Measurements from ENCODE around the gene FBH1.
"Not testable (repeated sequence)": the region's sequence is repeated elsewhere in the genome, so short reads cannot be mapped to it uniquely, and the experiment has no call there.

FBH1 gene

DNA sequence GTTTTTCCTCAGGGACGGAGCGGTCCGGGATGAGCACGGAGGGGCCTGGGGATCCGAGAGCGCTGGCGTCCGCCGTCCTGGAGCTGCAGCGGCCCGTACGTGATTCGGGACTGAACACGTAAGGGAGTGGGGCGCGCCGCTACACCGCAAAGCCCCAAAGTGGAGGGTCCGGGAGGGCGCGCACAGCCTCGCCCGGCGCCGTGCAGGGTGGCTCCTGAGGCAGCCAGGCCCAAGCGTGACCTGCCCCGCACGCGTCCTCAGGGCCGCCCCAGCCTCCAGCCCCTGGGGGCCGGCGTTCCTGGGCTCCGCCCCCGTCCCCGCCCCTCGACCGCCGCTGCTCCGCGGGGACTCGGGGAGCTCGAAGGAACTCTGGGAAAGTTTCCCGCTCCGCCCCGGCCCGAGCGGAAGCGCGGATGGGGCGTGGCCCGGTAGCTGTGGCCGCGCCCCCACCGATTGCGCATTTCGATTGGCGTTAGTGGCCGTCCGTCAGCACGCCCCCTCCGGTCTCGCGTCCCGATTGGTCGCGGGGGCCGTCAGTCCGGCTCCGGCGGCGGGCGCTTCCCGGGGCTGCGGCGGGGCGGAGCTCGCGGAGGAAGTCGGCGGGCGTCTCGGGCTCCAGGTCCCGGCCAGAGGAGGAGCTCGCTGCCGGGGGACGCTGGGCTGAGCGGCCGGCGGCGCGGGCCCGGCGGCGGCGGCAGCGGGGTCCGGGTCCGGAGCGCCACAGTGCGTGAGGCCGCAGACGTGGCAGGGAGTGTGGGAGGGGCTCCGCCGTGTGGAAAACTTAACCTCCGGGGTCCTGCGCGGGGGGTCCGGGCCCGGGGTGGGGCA, at the start of gene FBH1, which contains the start of gene ANKRD16:
FBH1 (plus strand) TSS at position 620 of the 828 bp plus-strand sequence; CDS start at position 723, 103 bp downstream.
ANKRD16 (minus strand) TSS at position 270 of the 828 bp plus-strand sequence. CDS start 539 bp downstream, outside the sequence.
- POLR2A ChIA-PET, result interaction anchor here (0.6 to 1.3 kb wide), 13 partner anchors 14 to 172 kb away, joined by 3 to 10 read pairs (median 3); no protein-coding TSS in a partner anchor
- peak; percentile 98 for DNase-seq (ENCODE audit: extremely low spot score)
- CTCF ChIA-PET, result interaction anchor here (0.6 to 2.4 kb wide), 16 partner anchors 9 to 262 kb away, joined by 3 to 12 read pairs (median 3); no protein-coding TSS in a partner anchor

DNA sequence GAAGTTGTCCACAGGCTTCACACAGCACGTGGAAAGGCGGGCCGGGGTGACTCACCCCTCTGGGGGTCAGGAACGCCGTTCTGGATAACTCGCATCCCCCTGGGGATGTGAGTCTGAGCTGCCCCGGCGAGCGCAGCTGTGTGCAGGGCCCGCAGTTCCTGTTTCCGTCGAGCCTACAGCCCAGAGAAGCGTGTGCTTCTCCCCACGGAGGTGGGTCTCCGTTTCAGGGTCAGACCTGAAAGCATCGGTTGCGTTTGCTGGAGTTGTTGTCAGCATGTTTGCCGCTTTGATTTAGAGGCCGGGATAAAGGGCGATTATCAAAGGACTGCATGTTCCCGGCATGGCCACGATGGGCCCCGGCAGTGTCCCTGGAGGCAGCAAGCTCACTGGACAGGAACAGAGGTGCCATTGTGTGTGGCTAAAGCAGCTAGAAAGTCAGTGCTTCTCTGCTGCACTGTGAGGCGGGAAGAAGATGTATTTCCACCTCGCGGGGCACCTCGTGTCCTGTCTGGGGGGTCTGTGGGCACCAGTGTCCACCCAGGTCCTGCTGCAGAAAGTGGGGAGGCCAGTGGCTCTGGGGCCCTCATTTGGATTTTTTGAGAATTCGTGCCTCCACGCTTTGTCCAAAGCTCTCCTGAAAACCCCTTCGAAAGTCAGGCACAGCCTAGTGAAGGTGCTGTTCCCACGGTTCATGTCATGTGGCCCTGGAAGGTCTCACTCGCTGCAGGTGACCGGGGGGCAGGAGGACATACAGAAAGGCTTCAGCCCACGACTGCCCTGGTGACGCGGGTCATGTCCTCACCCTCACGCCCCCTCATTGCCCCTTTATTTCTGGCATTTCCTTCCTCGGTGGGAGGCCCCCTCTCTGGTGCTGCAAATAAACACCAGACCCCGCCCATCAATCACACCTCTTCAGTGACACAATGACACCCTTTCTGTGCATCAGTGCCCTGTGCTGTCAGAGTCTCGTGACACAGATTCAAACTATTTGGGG, 49.4 kb upstream of the FBH1 start:
- POLR2A ChIA-PET, result interaction anchor here (1.1 to 1.6 kb wide), 3 partner anchors 12 to 27 kb away, joined by 9 to 12 read pairs (median 9); partner anchors contain the start of gene GDI2
- CTCF ChIA-PET, result interaction anchor here (0.8 to 4.5 kb wide), 8 partner anchors 10 to 246 kb away, joined by 3 to 19 read pairs (median 4); no protein-coding TSS in a partner anchor
- TF ChIP-seq, protein P1, sequence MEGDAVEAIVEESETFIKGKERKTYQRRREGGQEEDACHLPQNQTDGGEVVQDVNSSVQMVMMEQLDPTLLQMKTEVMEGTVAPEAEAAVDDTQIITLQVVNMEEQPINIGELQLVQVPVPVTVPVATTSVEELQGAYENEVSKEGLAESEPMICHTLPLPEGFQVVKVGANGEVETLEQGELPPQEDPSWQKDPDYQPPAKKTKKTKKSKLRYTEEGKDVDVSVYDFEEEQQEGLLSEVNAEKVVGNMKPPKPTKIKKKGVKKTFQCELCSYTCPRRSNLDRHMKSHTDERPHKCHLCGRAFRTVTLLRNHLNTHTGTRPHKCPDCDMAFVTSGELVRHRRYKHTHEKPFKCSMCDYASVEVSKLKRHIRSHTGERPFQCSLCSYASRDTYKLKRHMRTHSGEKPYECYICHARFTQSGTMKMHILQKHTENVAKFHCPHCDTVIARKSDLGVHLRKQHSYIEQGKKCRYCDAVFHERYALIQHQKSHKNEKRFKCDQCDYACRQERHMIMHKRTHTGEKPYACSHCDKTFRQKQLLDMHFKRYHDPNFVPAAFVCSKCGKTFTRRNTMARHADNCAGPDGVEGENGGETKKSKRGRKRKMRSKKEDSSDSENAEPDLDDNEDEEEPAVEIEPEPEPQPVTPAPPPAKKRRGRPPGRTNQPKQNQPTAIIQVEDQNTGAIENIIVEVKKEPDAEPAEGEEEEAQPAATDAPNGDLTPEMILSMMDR (IDR thresholded peaks at IDR 0.05; ENCODE audit: control extremely low read depth, extremely low read depth, low read depth, missing control alignments), result no peak
- DNase-seq (ENCODE audit: extremely low spot score), result peak; percentile 83

More for the DNA sequence above, at the start of gene FBH1, which contains the start of gene ANKRD16:
- TF ChIP-seq, protein P1 (IDR thresholded peaks at IDR 0.05; ENCODE audit: control extremely low read depth, extremely low read depth, low read depth, missing control alignments), result no peak

DNA sequence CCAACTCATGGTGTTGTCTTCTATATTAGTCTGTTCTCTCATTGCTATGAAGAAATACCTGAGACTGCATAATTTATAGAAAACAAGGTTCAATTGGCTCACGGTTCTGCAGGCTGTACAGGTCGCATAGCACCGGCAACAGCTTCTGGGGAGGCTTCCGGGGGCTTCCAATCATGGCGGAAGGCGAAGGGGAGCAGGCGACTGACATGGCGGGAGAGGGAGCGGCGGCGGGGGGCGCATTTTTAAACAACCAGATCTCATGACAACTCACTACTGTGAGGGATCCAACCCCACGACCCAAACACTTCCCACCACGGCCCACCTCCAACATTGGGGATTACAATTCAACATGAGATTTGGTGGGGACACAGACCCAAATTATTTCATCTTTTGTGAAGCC, 48.1 kb upstream of the FBH1 start:
- TF ChIP-seq, protein P1 (IDR thresholded peaks at IDR 0.05; ENCODE audit: control extremely low read depth, extremely low read depth, low read depth, missing control alignments), result no peak
- ChIA-PET CTCF (interaction anchor here (4.5 kb wide), 1 partner anchor 32 kb away, joined by 19 read pairs; no protein-coding TSS in a partner anchor), POLR2A (no interaction called here)
- DNase-seq (ENCODE audit: extremely low spot score), result no peak

DNA sequence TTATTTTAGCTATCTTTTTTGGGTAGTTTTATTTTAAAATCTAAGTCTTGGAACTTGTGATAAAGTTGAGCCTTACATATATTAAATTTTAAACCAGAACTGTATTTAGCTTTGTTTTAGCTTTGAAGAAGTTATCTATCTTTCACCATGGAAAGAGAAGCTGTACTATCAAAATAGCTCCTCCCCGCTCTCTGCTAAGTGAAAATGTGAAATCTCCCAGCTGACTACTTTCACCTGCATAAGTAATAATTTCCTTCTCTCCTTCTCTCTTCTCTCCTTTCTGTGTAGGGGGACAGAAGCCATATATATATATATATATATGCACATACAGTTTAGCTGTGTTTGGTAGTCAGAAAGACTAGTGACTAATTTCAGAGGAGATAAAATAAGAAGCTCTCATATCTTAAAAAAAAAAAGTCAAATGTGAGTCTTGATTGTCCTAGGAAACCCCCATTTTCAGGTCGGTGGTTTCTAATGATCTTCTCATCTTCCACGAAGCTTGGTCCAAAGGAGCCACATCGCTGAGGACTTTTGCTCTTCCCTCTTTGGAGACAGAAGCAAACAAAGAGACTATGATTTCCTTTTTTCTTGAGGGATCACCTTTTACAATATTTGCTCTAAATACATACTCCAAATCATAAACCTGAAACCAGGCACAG, 46.2 kb upstream of the FBH1 start:
- DNase-seq (ENCODE audit: extremely low spot score), result no peak
- ChIA-PET CTCF (interaction anchor here (0.7 to 4.5 kb wide), 15 partner anchors 9 to 36 kb away, joined by 3 to 24 read pairs (median 4); partner anchors contain the start of gene GDI2), POLR2A (interaction anchor here (0.6 to 1.6 kb wide), 8 partner anchors 9 to 33 kb away, joined by 3 to 7 read pairs (median 4); partner anchors contain the start of gene GDI2)
- TF ChIP-seq, protein P1 (IDR thresholded peaks at IDR 0.05; ENCODE audit: control extremely low read depth, extremely low read depth, low read depth, missing control alignments), result no peak

DNA sequence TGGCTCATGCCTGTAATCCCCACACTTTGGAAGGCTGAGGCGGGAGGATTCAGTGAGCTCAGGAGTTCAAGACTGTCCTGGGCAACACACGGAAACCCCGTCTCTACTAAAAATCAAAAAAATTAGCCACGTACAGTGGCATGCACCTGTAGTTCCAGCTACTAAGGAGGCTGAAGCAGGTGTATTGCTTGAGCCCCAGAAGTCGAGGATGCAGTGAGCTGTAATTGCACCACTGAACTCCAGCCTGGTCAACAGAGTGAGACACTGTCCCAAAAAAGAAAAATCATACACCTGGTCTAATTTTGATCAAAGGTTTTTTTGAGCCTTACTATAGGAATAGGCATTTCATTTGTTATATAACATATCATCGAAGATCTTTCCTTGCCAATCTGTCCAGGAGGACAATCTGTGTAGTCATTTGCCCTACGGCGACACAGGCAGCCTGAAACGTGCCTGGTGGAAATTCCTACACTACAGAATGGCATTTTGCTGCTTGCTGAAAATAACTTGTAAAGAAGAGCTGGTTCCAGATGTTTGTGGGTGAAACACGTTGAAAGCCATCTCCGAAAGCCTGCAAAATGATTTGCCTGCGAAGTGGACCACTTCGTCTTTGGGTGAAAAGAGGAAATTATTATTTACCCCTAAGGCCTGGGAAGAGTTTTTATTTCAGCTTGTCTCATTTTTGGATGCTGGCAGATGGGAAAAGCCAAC, 45.5 kb upstream of the FBH1 start:
- CTCF ChIA-PET, result interaction anchor here (0.7 to 4.5 kb wide), 13 partner anchors 8 to 34 kb away, joined by 3 to 24 read pairs (median 4); partner anchors contain the start of gene GDI2
- TF ChIP-seq, protein P1 (IDR thresholded peaks at IDR 0.05; ENCODE audit: control extremely low read depth, extremely low read depth, low read depth, missing control alignments), result no peak
- no peak for DNase-seq (ENCODE audit: extremely low spot score)
- POLR2A ChIA-PET, result interaction anchor here (0.6 to 1.6 kb wide), 5 partner anchors 18 to 34 kb away, joined by 3 to 7 read pairs (median 5); partner anchors contain the start of gene GDI2

DNA sequence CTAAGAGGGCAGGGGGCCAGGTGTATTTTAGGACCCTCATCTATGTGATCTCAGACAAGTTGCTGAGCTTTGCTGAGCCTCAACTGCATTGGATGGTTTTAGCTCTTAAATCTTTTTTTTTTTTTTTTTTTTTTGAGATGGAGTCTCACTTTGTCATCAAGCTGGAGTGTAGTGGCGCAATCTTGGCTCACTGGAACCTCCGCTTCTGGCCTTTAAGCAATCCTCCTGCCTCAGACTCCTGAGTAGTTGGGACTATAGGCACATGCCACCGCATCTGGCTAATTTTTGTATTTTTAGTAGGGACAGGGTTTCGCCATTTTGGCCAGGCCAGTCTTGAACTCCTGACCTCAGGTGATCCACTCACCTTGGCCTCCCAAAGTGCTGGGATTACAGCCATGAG, 43.4 kb upstream of the FBH1 start:
- ChIA-PET POLR2A (interaction anchor here (1.1 kb wide), 1 partner anchor 16 kb away, joined by 12 read pairs; no protein-coding TSS in a partner anchor), CTCF (interaction anchor here (1.0 to 1.3 kb wide), 3 partner anchors 10 to 27 kb away, joined by 3 read pairs; no protein-coding TSS in a partner anchor)
- DNase-seq (ENCODE audit: extremely low spot score), result not testable (repeated sequence)
